ENCODE results near the gene CDYL2.

Gene CDYL2

DNA sequence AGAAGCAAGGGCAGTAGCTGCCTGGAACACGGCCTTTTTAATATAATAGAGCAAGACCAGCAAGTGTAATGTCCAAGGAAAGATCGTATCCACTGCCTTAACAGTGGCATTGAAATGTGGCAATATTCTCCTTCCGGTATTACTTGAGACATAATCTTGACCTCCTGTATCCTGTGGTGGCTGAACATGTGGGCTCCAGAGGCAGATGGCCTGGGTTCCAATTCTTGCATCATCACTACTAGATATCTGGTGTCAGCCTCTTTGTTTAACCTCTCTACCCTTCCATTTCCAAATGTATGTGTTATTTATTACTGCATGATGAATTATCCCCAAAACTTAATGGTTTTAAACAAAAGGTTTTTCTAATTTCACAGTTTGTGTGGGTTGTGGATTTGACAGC is 3.5 kb upstream of the CDYL2 start:
- no peak overlapping the region for H3K27ac ChIP-seq
- TF ChIP-seq, protein P1, sequence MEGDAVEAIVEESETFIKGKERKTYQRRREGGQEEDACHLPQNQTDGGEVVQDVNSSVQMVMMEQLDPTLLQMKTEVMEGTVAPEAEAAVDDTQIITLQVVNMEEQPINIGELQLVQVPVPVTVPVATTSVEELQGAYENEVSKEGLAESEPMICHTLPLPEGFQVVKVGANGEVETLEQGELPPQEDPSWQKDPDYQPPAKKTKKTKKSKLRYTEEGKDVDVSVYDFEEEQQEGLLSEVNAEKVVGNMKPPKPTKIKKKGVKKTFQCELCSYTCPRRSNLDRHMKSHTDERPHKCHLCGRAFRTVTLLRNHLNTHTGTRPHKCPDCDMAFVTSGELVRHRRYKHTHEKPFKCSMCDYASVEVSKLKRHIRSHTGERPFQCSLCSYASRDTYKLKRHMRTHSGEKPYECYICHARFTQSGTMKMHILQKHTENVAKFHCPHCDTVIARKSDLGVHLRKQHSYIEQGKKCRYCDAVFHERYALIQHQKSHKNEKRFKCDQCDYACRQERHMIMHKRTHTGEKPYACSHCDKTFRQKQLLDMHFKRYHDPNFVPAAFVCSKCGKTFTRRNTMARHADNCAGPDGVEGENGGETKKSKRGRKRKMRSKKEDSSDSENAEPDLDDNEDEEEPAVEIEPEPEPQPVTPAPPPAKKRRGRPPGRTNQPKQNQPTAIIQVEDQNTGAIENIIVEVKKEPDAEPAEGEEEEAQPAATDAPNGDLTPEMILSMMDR (conservative IDR thresholded peaks at IDR 0.05) = no peak

DNA sequence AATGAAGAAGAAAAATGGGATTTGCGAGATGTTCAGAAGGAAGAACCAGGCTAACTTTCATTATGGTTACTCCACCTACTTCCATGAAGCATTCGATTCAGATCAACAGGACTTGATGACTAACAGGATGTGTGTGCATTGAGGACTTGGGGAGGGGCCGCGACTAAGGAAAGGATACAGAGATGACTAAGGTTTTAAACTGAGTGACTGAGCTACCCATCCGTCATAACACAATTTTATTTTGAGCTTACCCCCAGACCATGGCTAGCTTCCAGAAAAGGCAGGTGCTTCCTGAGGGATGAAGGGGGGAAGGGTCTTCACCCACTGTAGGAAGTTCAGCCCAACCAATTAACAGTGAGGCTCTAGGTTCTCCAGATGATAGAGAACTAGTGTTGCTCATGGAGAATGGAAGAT is 2.5 kb upstream of the CDYL2 start:
- H3K27ac ChIP-seq = no peak overlapping the region
- TF ChIP-seq, protein P1 (conservative IDR thresholded peaks at IDR 0.05) = no peak

DNA sequence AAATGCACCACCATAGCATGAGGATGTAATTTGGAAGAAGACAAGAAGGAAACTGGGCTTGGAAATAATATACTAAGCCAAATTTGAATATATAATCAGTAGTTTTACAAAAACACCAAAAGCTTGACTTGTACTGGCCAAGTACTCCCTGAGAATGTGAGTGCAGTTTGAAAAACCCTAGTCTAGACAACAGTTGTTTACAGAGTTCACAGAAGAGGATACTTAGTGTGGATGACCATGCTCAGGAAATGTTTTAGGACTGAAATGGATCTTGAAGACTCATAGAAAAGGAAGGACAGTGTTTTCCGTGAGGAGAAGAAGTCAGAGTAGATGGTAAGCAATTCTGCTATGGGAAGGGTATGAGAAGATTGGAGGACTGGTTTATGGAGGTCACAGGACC is 1.9 kb upstream of the CDYL2 start:
- TF ChIP-seq, protein P1 (conservative IDR thresholded peaks at IDR 0.05) = no peak
- H3K27ac ChIP-seq = no peak overlapping the region

DNA sequence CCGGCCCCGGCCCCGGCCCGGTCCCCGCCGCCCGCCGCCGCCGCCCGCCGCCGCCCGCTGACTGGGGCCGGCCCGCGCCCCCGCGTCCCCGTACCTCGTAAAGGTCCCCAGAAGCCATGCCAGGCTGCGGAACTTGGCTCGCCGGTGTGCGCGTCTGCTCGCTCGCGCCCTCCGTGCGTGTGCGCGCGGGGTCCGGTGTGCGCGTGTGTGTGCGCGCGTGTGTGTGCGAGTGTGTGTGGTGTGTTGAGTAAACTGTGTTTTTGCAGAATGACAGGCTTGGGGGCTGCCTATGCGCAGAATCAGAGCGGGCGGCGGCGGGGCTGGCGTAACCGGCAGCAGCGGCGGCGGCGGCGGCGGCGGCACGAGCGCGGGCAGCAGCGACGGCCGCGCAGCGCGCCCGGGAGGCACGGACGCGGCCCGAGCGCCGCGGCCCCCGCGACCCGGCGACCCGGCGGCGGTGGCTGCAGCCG is 307 bp downstream of the CDYL2 start:
- TF ChIP-seq, protein P1 (conservative IDR thresholded peaks at IDR 0.05) = no peak
- H3K27ac ChIP-seq = peak overlapping the region; percentile 72

DNA sequence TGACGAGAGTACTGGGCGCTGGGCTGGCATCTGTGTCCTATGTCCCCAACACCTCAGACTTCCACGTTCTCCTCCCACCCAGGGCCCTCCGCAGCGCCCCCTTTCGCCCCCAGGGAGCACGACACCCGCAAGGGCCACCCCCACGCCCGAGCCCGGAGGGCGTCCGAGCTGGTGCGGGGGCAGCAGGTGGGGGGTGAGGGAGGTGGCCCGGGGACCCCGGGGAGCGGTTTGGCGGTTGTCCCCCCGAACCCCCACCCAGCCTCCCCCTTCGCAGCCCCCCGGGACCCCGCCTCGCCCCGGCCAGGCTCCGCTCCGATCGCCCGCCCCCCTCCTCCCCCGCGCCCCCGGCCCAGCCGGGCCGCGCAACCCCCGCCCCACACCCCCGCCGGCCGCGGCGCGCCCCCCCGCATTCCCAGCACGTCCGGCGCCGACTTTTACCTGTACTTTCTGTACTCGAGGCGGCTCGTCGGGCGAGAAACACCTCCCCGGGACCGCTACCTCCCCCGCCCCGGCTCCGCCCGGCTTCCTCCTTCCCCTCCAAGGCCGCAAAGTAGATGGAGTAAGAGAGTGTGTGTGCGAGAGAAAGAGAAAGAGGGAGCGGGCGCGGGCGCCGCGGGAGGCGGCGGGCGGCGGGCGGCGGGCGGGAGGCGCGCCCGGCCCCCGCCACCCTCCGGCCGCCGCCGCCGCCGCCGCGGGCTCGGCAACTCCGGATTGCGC is 901 bp downstream of the CDYL2 start:
- TF ChIP-seq, protein P1 (conservative IDR thresholded peaks at IDR 0.05) = peak; percentile 66
- H3K27ac ChIP-seq = peak overlapping the region; percentile 72

DNA sequence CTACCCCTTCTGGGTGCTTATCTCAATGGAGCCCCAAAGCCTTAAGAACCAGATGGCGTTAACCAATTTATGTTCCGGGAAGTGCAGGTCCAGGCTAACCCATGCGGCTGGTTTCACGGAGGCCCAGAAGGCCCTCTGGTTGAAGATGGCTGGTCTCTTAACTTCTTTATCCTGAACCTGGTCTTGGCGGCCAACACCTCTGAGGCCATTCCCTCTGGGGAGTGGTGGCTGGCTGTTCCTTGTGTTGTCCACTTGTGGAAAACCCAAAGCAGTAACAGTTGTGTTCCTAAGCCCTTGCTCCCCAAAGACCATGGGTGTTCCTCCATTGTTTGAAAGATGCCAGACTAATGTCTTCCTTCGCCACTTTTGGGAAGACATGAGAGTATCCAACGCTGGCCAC is 1.5 kb downstream of the CDYL2 start:
- H3K27ac ChIP-seq = peak overlapping the region; percentile 72; the same call in 1 of the 2 replicates
- TF ChIP-seq, protein P1 (conservative IDR thresholded peaks at IDR 0.05) = no peak

DNA sequence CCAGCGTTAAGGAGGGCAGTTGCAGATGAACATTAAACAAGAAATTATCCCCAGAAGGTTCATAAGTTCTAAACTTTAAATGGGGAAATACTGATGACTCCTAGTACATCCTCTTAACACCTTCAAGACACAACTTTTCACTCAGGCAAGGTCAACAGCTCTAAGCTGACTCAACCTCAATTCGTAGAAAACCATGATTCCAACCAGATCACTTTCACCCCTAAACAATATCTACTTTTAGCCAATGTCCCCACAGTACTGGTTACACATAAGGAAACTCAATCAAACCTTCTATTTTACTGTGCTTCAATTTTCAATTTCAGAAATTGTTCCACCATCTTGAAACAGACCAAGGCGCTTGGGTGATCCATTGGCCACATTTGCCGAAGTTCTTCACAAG is 2.3 kb downstream of the CDYL2 start:
- TF ChIP-seq, protein P1 (conservative IDR thresholded peaks at IDR 0.05) = no peak
- H3K27ac ChIP-seq = no peak overlapping the region

All from VCaP (cell line).